AG04450 (cell line): Measurements from ENCODE around the gene ADAMTS1. TPM values are rescaled to one million over a fixed set of nuclear protein-coding genes. Genes with fewer than 3 reads are reported as not detected.

Experiments used
- CTCF ChIA-PET: fragments of 300-600, 350-600 bp; formaldehyde crosslinking; extraction: SDS; loops from one replicate; lab custom pipeline; 2022; ENCODE audit warnings: antibody characterized with exemption, inconsistent platforms; lab: Charles Lee
- POLR2A ChIA-PET: fragments of 350-600 bp; formaldehyde crosslinking; extraction: SDS; loops from one replicate; lab custom pipeline; 2021; ENCODE audit warnings: antibody characterized with exemption, inconsistent platforms; lab: Yijun Ruan, JAX
- DNase-seq: peaks from one replicate; pipeline ENCODE4 v3.0.0-alpha.2; 2011; ENCODE audit warnings: low read depth, low spot score
- H3K27ac ChIP-seq: one replicate; pipeline ENCODE4 v1.5.1; 2012; ENCODE audit warnings: low read depth, low read length, control low read depth
- H3K27me3 ChIP-seq: one replicate; pipeline ENCODE4 v1.6.0; 2012; ENCODE audit warnings: low read length; ENCODE audit not compliant: control insufficient read depth, insufficient read depth
- H3K4me3 ChIP-seq: 2 replicates; pipeline ENCODE4 v1.5.1; 2011; ENCODE audit warnings: mild to moderate bottlenecking, low read depth, low read length, control low read depth
- H3K9me3 ChIP-seq: 2 replicates; pipeline ENCODE4 v1.5.1; 2012; ENCODE audit warnings: low read length; ENCODE audit not compliant: control insufficient read depth, insufficient read depth
- CTCF ChIP-seq: IDR thresholded peaks from 2 replicates; pipeline ENCODE4 v1.5.1; 2011; ENCODE audit warnings: low read depth, low read length, control low read depth, inconsistent platforms
- polyA plus RNA-seq: library from polyadenylated mRNA; depleted of rRNA; stranded (reverse); fragments of >200 nt; gene quantifications from 2 replicates; pipeline ENCODE4 v1.2.3, GENCODE V29; 2011

The ADAMTS1 gene
- polyA plus RNA-seq, 1 experiment, result 309 TPM

GRCh38 chr21:26842974-26843932 lies 2.0 kb downstream of the ADAMTS1 start:
- H3K9me3 ChIP-seq, result no peaks in the 10 kb centered on the region; the same call in 1 of the 2 replicates
- H3K27me3 ChIP-seq, result no peaks in the 10 kb centered on the region
- peak; percentile 87 for DNase-seq
- H3K4me3 ChIP-seq, result peak overlapping the region; percentile 99
- TF ChIP-seq CTCF, result peak; percentile 48
- H3K27ac ChIP-seq, result peak overlapping the region; percentile 84
- CTCF ChIA-PET, result interaction anchor here (1.7 kb wide), 1 partner anchor 1902 kb away, joined by 6 read pairs; no protein-coding TSS in a partner anchor
- POLR2A ChIA-PET, result interaction anchor here (0.6 to 1.9 kb wide), 6 partner anchors 27 to 1694 kb away, joined by 3 to 9 read pairs (median 5); no protein-coding TSS in a partner anchor

GRCh38 chr21:26842300-26842699 lies 2.9 kb downstream of the ADAMTS1 start:
- CTCF ChIA-PET, result no interaction called here
- Histone ChIP-seq H3K9me3 (no peaks in the 10 kb centered on the region; the same call in 1 of the 2 replicates), H3K4me3 (peak overlapping the region; percentile 99), H3K27ac (peak overlapping the region; percentile 40), H3K27me3 (no peaks in the 10 kb centered on the region)
- TF ChIP-seq CTCF, result no peak
- POLR2A ChIA-PET, result interaction anchor here (0.6 to 1.6 kb wide), 2 partner anchors 46 to 1695 kb away, joined by 3 to 4 read pairs; no protein-coding TSS in a partner anchor
- no peak for DNase-seq

- no peaks in the 10 kb centered on the region for H3K27me3 ChIP-seq
- no peak for DNase-seq
- no peaks in the 10 kb centered on the region; the same call in 1 of the 2 replicates for H3K9me3 ChIP-seq
- POLR2A ChIA-PET, result no interaction called here
- TF ChIP-seq CTCF, result no peak
- H3K4me3 ChIP-seq, result peak overlapping the region; percentile 51
- no peak overlapping the region for H3K27ac ChIP-seq
- CTCF ChIA-PET, result interaction anchor here (0.6 to 1.2 kb wide), 4 partner anchors 9 to 1365 kb away, joined by 3 to 4 read pairs (median 3); no protein-coding TSS in a partner anchor
Observed at GRCh38 chr21:26840912-26841311, 4.3 kb downstream of the ADAMTS1 start.

GRCh38 chr21:26840201-26840600 lies 5.0 kb downstream of the ADAMTS1 start:
- POLR2A ChIA-PET, result no interaction called here
- H3K27ac ChIP-seq, result no peak overlapping the region
- no peak for DNase-seq

More at GRCh38 chr21:26840201-26840600, 5.0 kb downstream of the ADAMTS1 start:
- Histone ChIP-seq H3K4me3 (peak overlapping the region; percentile 31; the same call in 1 of the 2 replicates), H3K27me3 (no peaks in the 10 kb centered on the region), H3K9me3 (no peaks in the 10 kb centered on the region; the same call in 1 of the 2 replicates)
- CTCF ChIA-PET, result interaction anchor here (0.6 to 1.2 kb wide), 2 partner anchors 9 to 24 kb away, joined by 3 to 4 read pairs; no protein-coding TSS in a partner anchor
- no peak for TF ChIP-seq CTCF
